A549 (cell line): ENCODE measurements around the gene GLB1L3. TPM values are rescaled to one million over a fixed set of nuclear protein-coding genes. Genes with fewer than 3 reads are reported as not detected.

Source experiments
- ATAC-seq, 2 experiments: fragments of 200-7000 bp in 1 of 2; fragments of >200 bp in 1 of 2; cut with Nextera tagmentation in 1 of 2; cut with Tn5 transposase in 1 of 2; 3 replicates each; pipeline versions ENCODE4 v1.8.0 to v1.9.1; 2018 to 2020; ENCODE audit warnings: mild to moderate bottlenecking in 1 of 2, moderate library complexity in 1 of 2
- CTCF ChIA-PET: fragments of 300-600 bp; sonication (Branson Sonifier 250); formaldehyde crosslinking; extraction: SDS; loops from one replicate; lab custom pipeline; 2021; ENCODE audit warnings: antibody characterized with exemption, inconsistent platforms; lab: Yijun Ruan, JAX
- POLR2A ChIA-PET: fragments of 350-600 bp; formaldehyde crosslinking; extraction: SDS; loops from one replicate; lab custom pipeline; 2021; ENCODE audit warnings: antibody characterized with exemption, inconsistent platforms; lab: Yijun Ruan, JAX
- DNase-seq, 2 experiments: peaks; one replicate each; pipeline versions ENCODE4 v3.0.0 to v3.0.0-alpha.2; 2011 to 2016; ENCODE audit warnings: low read depth in 1 of 2, low spot score in 1 of 2
- FAIRE-seq: peaks from 2 replicates; lab custom pipeline; 2011; peaks lifted over from hg19 to GRCh38; lab: Jason Lieb, UNC
- H3K27ac ChIP-seq, 2 experiments: fragments of >200 bp; sonication (Bioruptor Twin); formaldehyde crosslinking; 3 replicates each; pipeline ENCODE4 v1.5.1; 2016 to 2017
- H3K4me1 ChIP-seq: fragments of >200 bp; sonication (Bioruptor Twin); formaldehyde crosslinking; 3 replicates; pipeline ENCODE4 v1.6.1; 2016
- H3K4me2 ChIP-seq: fragments of >200 bp; sonication (Bioruptor Twin); formaldehyde crosslinking; 3 replicates; pipeline ENCODE4 v1.6.1; 2016
- H3K4me3 ChIP-seq: fragments of >200 bp; sonication (Bioruptor Twin); formaldehyde crosslinking; 3 replicates; pipeline ENCODE4 v1.5.1; 2016
- H3K9me3 ChIP-seq: fragments of >200 bp; sonication (Bioruptor Twin); formaldehyde crosslinking; 3 replicates; pipeline ENCODE4 v1.6.1; 2016
- CBX2 ChIP-seq: fragments of 200-600 bp; sonication (generic); IDR thresholded peaks from 2 replicates; pipeline ENCODE4 v1.6.1; 2016; ENCODE audit warnings: low read depth, mild to moderate bottlenecking, borderline replicate concordance
- CBX8 ChIP-seq: fragments of 200-600 bp; sonication (generic); IDR thresholded peaks from 2 replicates; pipeline ENCODE4 v1.6.1; 2016
- CEBPB ChIP-seq, 2 experiments: fragments of >200 bp in 1 of 2; sonication (Bioruptor Twin) in 1 of 2; formaldehyde crosslinking in 1 of 2; IDR thresholded peaks; 2 replicates each; pipeline ENCODE4 v1.6.1; 2012 to 2016
- CHD4 ChIP-seq: fragments of 200-600 bp; sonication (generic); IDR thresholded peaks from 2 replicates; pipeline ENCODE4 v1.6.1; 2016; ENCODE audit warnings: antibody characterized with exemption, mild to moderate bottlenecking, borderline replicate concordance
- CTCF ChIP-seq: fragments of >200 bp; sonication (Bioruptor Twin); formaldehyde crosslinking; IDR thresholded peaks from 3 replicates; pipeline ENCODE4 v1.5.1; 2016
- ELK1 ChIP-seq: fragments of 150-350 bp; IDR thresholded peaks from 2 replicates; pipeline ENCODE4 v1.6.1; 2014; ENCODE audit warnings: low read depth, mild to moderate bottlenecking, low read length
- FOSL2 ChIP-seq, 2 experiments: fragments of 450-650 bp in 1 of 2; fragments of >200 bp in 1 of 2; sonication (Bioruptor Twin) in 1 of 2; formaldehyde crosslinking; IDR thresholded peaks; 2 replicates each; pipeline versions ENCODE4 v1.5.0 to v1.6.1; 2016 to 2020; ENCODE audit warnings: mild to moderate bottlenecking in 1 of 2, moderate library complexity in 1 of 2
- HDAC2 ChIP-seq: fragments of 200-600 bp; sonication (generic); IDR thresholded peaks from 2 replicates; pipeline ENCODE4 v1.6.1; 2016
- HEYL ChIP-seq: fragments of 250-450 bp; sonication (Bioruptor Pico); IDR thresholded peaks from 2 replicates; pipeline ENCODE4 v1.8.0; 2021; ENCODE audit warnings: mild to moderate bottlenecking, moderate library complexity
- HMGXB4 ChIP-seq: fragments of 250-450 bp; sonication (Bioruptor Pico); IDR thresholded peaks from 2 replicates; pipeline ENCODE4 v1.5.0; 2021; ENCODE audit warnings: mild to moderate bottlenecking, moderate library complexity, borderline replicate concordance
- HOXB5 ChIP-seq: fragments of 250-450 bp; sonication (Bioruptor Pico); IDR thresholded peaks from 2 replicates; pipeline ENCODE4 v1.5.0; 2020; ENCODE audit warnings: mild to moderate bottlenecking, moderate library complexity
- JUNB ChIP-seq: fragments of >200 bp; sonication (Bioruptor Twin); formaldehyde crosslinking; IDR thresholded peaks from 2 replicates; pipeline ENCODE4 v1.6.1; 2016
- KDM5A ChIP-seq: fragments of 200-600 bp; sonication (generic); IDR thresholded peaks from 2 replicates; pipeline ENCODE4 v1.6.1; 2016; ENCODE audit warnings: antibody characterized with exemption, mild to moderate bottlenecking
- MAFK ChIP-seq: fragments of 450-650 bp; IDR thresholded peaks from 2 replicates; pipeline ENCODE4 v1.6.1; 2014; ENCODE audit not compliant: partially characterized antibody
- PHF8 ChIP-seq: fragments of 200-600 bp; sonication (generic); IDR thresholded peaks from 2 replicates; pipeline ENCODE4 v1.6.1; 2016; ENCODE audit warnings: low read depth, mild to moderate bottlenecking, antibody characterized with exemption, moderate library complexity, borderline replicate concordance
- RAD21 ChIP-seq, 2 experiments: fragments of >200 bp in 1 of 2; sonication (Bioruptor Twin) in 1 of 2; formaldehyde crosslinking in 1 of 2; IDR thresholded peaks in 1 of 2; conservative IDR thresholded peaks in 1 of 2; 2 replicates in 1 of 2; 3 replicates in 1 of 2; pipeline ENCODE4 v1.6.1; 2012 to 2018; ENCODE audit warnings: inconsistent platforms in 1 of 2
- RARB ChIP-seq: fragments of 250-450 bp; sonication (Bioruptor Pico); IDR thresholded peaks from 2 replicates; pipeline ENCODE4 v1.8.0; 2021; ENCODE audit warnings: mild to moderate bottlenecking, moderate library complexity
- TP53 ChIP-seq: fragments of 250-450 bp; sonication (Bioruptor Pico); IDR thresholded peaks from 2 replicates; pipeline ENCODE4 v1.5.0; 2021; ENCODE audit warnings: mild to moderate bottlenecking, moderate library complexity
- WGBS: methylation state at CpG from one replicate; pipeline ENCODE4 v1.1.6; 2017; ENCODE audit errors: missing lambda C conversion rate; 5-methylcytosine and 5-hydroxymethylcytosine counted together
- polyA plus RNA-seq, 4 experiments: library from polyadenylated mRNA; depleted of rRNA in 3 of 4; stranded (reverse); fragments of >200 nt; fragmentation: RNase III in 1 of 4; extraction: RNeasy Plus Mini Kit Qiagen cat#74134 plus additional on column Dnase treatment in 1 of 4; gene quantifications; 2 replicates in 3 of 4; 3 replicates in 1 of 4; pipeline ENCODE4 v1.2.3, GENCODE V29; 2011 to 2017

Gene GLB1L3
- polyA plus RNA-seq, 2 of the 4 experiments (the other 2 are of a cell fraction): not detected

- CTCF ChIA-PET: interaction anchor here (0.6 to 2.1 kb wide), 8 partner anchors 10 to 317 kb away, joined by 3 to 12 read pairs (median 6); partner anchors contain the start of genes ACAD8, NCAPD3, THYN1 and VPS26B
- DNase-seq: peak in 1 of 2 experiments; percentile 30
These were observed 31.6 kb upstream of the GLB1L3 start for GRCh38 chr11:134244593-134244992.

GRCh38 chr11:134245434-134245833 is 30.7 kb upstream of the GLB1L3 start:
- no peak overlapping the region for H3K4me3 ChIP-seq
- H3K4me2 ChIP-seq: no peak overlapping the region
- 93% methylated on average over 7 of the region's 14 CpGs for WGBS
- H3K27ac ChIP-seq: no peak overlapping the region
- no peaks in the 10 kb centered on the region for H3K4me1 ChIP-seq
- no peaks in the 10 kb centered on the region for H3K9me3 ChIP-seq
- ChIA-PET POLR2A (no interaction called here), CTCF (interaction anchor here (1.4 to 2.1 kb wide), 4 partner anchors 9 to 195 kb away, joined by 5 to 12 read pairs (median 6); partner anchors contain the start of genes ACAD8 and THYN1)
- DNase-seq (no peak), FAIRE-seq (no peak), ATAC-seq (no peak)
- TF ChIP-seq CEBPB (IDR thresholded peaks at IDR 0.05) (no peak), TP53 (CRISPR knock-in tag) (no peak), CBX2 (no peak), HDAC2 (no peak), HEYL (CRISPR knock-in tag) (no peak), HOXB5 (CRISPR knock-in tag) (no peak), MAFK (no peak), HMGXB4 (CRISPR knock-in tag) (no peak), JUNB (no peak), ELK1 (no peak), CHD4 (no peak), FOSL2 (IDR thresholded peaks at IDR 0.05) (no peak), FOSL2 (CRISPR knock-in tag; IDR thresholded peaks at IDR 0.05) (no peak), PHF8 (no peak), CBX8 (no peak)

More at GRCh38 chr11:134244593-134244992, 31.6 kb upstream of the GLB1L3 start:
- no peak for TF ChIP-seq KDM5A
- no peak for TF ChIP-seq RARB (CRISPR knock-in tag)
- peak; percentile 10; the same call in 1 of the 3 replicates for TF ChIP-seq CTCF
- 0 out of 5 replicates have a peak, but pooled peaks have one; percentile 7 to 13 for TF ChIP-seq RAD21 (conservative IDR thresholded peaks at IDR 0.05 in 1 of 2, IDR thresholded peaks at IDR 0.05 in 1 of 2)
- TF ChIP-seq ELK1: no peak
- TF ChIP-seq HDAC2: no peak
- ATAC-seq (peak; percentile 94), FAIRE-seq (no peak)
- no peaks in the 10 kb centered on the region for H3K4me1 ChIP-seq
- WGBS: 65% methylated on average over 6 of the region's 7 CpGs
- no peak overlapping the region for H3K27ac ChIP-seq
- no peak overlapping the region for H3K4me2 ChIP-seq
- H3K4me3 ChIP-seq: no peak overlapping the region
- H3K9me3 ChIP-seq: no peaks in the 10 kb centered on the region
- POLR2A ChIA-PET: interaction anchor here (1.3 kb wide), 1 partner anchor 20 kb away, joined by 3 read pairs; the partner anchor contains the start of gene VPS26B
